Measurements from ENCODE around the gene PROCA1.

- TF ChIP-seq POLR2A (IDR thresholded peaks at IDR 0.05), result peak in 1 of 2 donors; percentile 22
- TF ChIP-seq CTCF (IDR thresholded peaks at IDR 0.05), result peak; percentile 99 to 100 (median 100)
These were observed 38.7 kb upstream of the PROCA1 start for GRCh38 chr17:28750178-28751047.

All from adrenal gland (tissue), 5 donors.